HG03521 (cell line): ENCODE data around the gene TCP11L1.

Experiments
- ATAC-seq: cut with Tn5 transposase; IDR thresholded peaks from one replicate; pipeline ENCODE4 v1.9.1; 2021; ENCODE audit warnings: mild to moderate bottlenecking, moderate library complexity; ENCODE audit not compliant: unreplicated experiment

The TCP11L1 gene

GRCh38 chr11:33039274-33040032 is at the start of gene TCP11L1:
TSS of gene TCP11L1 (plus strand) at chr11:33039572. CDS start at chr11:33043774, 4,202 bp downstream.
- ATAC-seq, result peak; percentile 67

GRCh38 chr11:32990481-32990880 is 48.9 kb upstream of the TCP11L1 start:
- no peak for ATAC-seq

GRCh38 chr11:32991427-32991826 is 47.9 kb upstream of the TCP11L1 start:
- no peak for ATAC-seq

GRCh38 chr11:32991898-32992297 is 47.5 kb upstream of the TCP11L1 start:
- ATAC-seq, result no peak

GRCh38 chr11:33000181-33000580 is 39.2 kb upstream of the TCP11L1 start:
- ATAC-seq, result no peak

- ATAC-seq, result no peak
Observed at GRCh38 chr11:33001281-33001680, 38.1 kb upstream of the TCP11L1 start.

- ATAC-seq, result no peak
Observed at GRCh38 chr11:33001751-33002542, 37.4 kb upstream of the TCP11L1 start.

GRCh38 chr11:33005175-33005574 is 34.2 kb upstream of the TCP11L1 start:
- ATAC-seq, result no peak

GRCh38 chr11:33006010-33006409 is 33.4 kb upstream of the TCP11L1 start:
- ATAC-seq, result no peak

GRCh38 chr11:33013755-33014154 is 25.6 kb upstream of the TCP11L1 start:
- no peak for ATAC-seq

GRCh38 chr11:33015621-33016551 is 23.5 kb upstream of the TCP11L1 start, which contains the start of gene DEPDC7:
TSS of gene DEPDC7 (plus strand) at chr11:33015878. CDS start at chr11:33015956, 78 bp downstream.
- ATAC-seq, result peak; percentile 82

GRCh38 chr11:33016654-33017053 is 22.7 kb upstream of the TCP11L1 start:
- no peak for ATAC-seq

GRCh38 chr11:33017478-33017877 is 21.9 kb upstream of the TCP11L1 start:
- ATAC-seq, result no peak

GRCh38 chr11:33017965-33018364 is 21.4 kb upstream of the TCP11L1 start:
- ATAC-seq, result no peak

GRCh38 chr11:33018840-33019239 is 20.5 kb upstream of the TCP11L1 start:
- ATAC-seq, result no peak

- ATAC-seq, result no peak
Observed at GRCh38 chr11:33021501-33021900, 17.9 kb upstream of the TCP11L1 start.

- no peak for ATAC-seq
Observed at GRCh38 chr11:33021937-33022336, 17.4 kb upstream of the TCP11L1 start.

GRCh38 chr11:33025339-33025722 is 14.0 kb upstream of the TCP11L1 start:
- ATAC-seq, result no peak

- ATAC-seq, result no peak
Observed at GRCh38 chr11:33027233-33027632, 12.1 kb upstream of the TCP11L1 start.

- no peak for ATAC-seq
Observed at GRCh38 chr11:33027846-33028536, 11.4 kb upstream of the TCP11L1 start.
